GM12865 (cell line): ENCODE measurements around the gene LBH.

Source experiments
- DNase-seq: peaks from one replicate; pipeline ENCODE4 v3.0.0; 2010; ENCODE audit warnings: low read depth
- H3K4me3 ChIP-seq: 2 replicates; pipeline ENCODE4 v1.5.1; 2011; ENCODE audit warnings: mild to moderate bottlenecking, low read depth, low read length, control low read depth
- CTCF ChIP-seq: IDR thresholded peaks from 2 replicates; pipeline ENCODE4 v1.5.1; 2011; ENCODE audit warnings: low read length, control low read depth, low read depth, inconsistent platforms; ENCODE audit not compliant: insufficient read depth; ENCODE audit errors: missing control alignments

LBH gene

GRCh38 chr2:30255466-30256408, 24.4 kb downstream of the LBH start:
- no peak for TF ChIP-seq CTCF
- no peak overlapping the region for H3K4me3 ChIP-seq
- no peak for DNase-seq

GRCh38 chr2:30257266-30258214, 26.2 kb downstream of the LBH start:
- H3K4me3 ChIP-seq, result no peak overlapping the region
- no peak for DNase-seq
- no peak for TF ChIP-seq CTCF

- TF ChIP-seq CTCF, result no peak
- no peak overlapping the region for H3K4me3 ChIP-seq
- no peak for DNase-seq
These were observed 27.7 kb downstream of the LBH start for GRCh38 chr2:30259071-30259470.

- no peak for DNase-seq
- H3K4me3 ChIP-seq, result no peak overlapping the region
- no peak for TF ChIP-seq CTCF
These were observed 28.7 kb downstream of the LBH start for GRCh38 chr2:30259827-30260679.

- no peak for TF ChIP-seq CTCF
- H3K4me3 ChIP-seq, result no peak overlapping the region
- no peak for DNase-seq
These were observed 29.6 kb downstream of the LBH start for GRCh38 chr2:30260941-30261340.

GRCh38 chr2:30261695-30262211, 30.4 kb downstream of the LBH start:
- TF ChIP-seq CTCF, result no peak
- peak; percentile 42 for DNase-seq
- no peak overlapping the region for H3K4me3 ChIP-seq
